Myocyte (in vitro differentiated cells): ENCODE data around the gene MYO5C. TPM values are rescaled to one million over a fixed set of nuclear protein-coding genes. Genes with fewer than 3 reads are reported as not detected.
"Not testable (repeated sequence)": the region's sequence is repeated elsewhere in the genome, so short reads cannot be mapped to it uniquely, and the experiment has no call there.

Experiments used
- DNase-seq: peaks from one replicate; pipeline ENCODE4 v3.0.0-alpha.2; 2012; ENCODE audit warnings: low read depth
- total RNA-seq: library from RNA; depleted of rRNA; stranded (reverse); fragments of >200 nt; gene quantifications from 2 replicates; pipeline ENCODE4 v1.2.3, GENCODE V29; 2014

Gene MYO5C
- total RNA-seq, 1 donor from 2014 or later: 0.64 TPM

DNA sequence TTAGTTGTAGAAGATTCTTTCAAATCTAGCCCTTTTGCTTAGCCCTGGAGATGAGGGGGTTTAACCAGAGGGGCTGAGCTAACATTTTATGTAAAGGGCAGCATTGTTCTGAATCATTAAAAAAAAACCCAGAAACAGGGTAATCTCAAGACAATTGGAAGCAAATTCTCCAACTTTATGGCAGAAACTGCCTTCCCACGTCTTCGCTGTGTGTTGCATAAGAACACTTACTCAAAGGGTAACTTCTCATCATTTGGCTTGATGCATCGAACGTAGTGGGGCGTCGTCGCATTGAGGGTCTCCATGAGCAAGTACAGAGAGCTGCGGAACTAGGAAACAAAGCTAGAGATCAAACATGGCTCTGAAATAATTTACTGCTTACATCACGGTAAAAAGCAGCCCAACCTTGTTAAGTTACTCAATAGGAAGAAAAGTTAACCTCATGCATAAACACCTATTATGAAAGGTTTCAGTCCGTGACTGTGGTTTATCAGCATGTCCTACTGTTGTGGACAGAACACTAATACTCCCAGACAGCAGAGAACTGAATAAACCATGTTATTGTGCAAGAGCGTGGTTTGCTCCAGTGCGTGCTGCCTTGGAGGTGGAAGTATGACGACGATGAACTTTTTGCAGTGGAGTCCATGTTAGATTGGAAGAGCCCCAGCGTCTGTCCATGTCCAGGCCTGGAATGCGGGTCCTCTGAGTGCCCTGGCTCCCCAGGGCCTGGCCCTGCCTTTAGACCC is 48.7 kb downstream of the MYO5C start:
- peak; percentile 18 for DNase-seq

DNA sequence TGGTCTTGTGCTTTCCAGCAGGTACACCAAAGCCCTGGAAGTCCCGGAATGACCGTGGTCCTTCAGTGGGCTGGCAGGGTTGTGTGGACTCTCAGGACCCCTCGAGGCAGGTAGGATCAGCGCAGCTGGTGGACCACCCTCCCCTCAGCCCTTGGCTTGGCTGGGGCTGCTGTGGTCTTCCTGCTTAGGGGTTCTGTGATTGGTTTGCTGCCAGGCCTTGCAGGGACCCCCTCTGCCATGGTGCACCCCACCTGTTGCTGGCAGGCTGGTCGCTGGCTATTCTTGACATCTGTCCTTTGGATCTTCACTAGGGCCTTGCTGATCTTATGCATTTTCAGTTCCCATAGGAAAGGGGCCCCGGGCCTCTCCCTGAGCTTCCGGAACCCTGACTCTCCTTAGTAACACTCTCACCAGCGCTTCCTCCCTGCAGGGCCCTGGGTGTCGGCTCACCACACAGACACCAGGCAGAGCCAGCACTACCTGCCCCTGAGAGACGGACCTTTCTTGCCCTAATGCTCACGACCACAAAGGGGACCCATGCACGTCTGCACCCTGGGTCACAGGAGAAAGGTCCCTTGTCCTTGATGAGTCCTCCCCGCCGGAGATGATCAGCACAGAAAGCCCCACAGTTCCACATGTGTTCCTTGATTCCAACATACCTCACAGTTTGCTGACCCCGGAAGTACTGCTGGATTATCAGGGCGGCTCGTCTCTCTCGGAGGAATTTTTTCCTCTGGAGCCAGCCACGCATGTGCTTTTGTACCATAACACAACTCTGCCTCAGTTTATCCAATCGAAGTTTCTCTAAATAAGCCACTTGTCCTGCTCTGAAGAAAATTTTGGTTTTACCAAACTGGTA is 51.7 kb downstream of the MYO5C start:
- DNase-seq: no peak

DNA sequence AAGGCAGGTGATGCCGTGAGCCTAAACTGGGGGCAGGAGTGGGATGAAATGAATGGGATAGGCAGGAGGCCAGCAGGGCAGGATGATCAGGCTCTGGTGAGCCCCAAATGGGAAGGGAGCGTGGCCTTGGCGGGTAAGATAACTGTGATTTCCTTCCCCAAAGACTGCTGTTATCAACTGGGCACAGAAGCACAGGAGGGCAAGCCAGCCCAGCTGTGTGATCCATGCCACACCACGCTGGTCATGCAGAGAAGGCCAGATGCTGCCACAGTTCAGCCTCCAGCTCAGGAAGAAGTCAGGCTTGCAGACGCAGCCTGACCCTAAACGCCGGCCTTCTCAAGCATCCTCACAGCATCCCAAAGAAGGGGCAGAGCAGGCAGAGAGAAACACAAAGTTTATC is 52.3 kb downstream of the MYO5C start:
- DNase-seq: no peak

DNA sequence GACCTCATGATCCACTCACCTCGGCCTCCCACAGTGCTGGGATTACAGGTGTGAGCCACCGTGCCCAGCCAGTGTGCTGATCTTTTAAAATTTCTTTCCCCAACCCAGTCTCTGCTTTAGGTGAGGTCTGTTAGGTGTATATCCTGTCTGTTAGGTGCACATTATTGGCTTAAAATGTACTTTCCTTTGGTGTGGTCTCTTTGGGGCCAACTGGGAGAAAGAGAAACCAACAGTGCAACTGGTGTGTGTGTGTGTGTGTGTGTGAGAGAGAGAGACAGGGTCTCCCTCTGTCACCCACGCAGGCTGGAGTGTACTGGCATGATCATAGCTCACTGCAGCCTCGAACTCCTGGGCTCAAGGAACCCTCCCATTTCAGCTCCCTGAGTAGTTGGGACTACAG is 54.1 kb downstream of the MYO5C start:
- no peak for DNase-seq

DNA sequence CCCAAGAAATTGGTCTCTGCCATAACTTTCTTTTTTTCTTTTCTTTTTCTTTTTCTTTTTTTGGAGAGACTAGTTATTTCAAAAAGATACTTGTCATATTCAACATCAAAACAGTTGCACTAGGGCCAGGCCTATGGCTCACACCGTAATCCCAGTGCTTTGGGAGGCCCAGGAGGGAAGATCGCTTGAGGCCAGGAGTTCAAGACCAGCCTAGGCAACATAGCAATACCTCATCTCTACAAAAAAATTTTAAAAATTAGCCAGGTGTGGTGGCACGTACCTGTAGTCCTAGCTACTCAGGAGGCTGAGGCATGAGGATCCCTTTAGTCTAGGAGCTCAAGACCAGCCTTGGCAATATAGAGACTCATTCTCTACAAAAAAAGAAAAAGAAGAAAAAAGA is 55.4 kb downstream of the MYO5C start:
- no peak for DNase-seq

DNA sequence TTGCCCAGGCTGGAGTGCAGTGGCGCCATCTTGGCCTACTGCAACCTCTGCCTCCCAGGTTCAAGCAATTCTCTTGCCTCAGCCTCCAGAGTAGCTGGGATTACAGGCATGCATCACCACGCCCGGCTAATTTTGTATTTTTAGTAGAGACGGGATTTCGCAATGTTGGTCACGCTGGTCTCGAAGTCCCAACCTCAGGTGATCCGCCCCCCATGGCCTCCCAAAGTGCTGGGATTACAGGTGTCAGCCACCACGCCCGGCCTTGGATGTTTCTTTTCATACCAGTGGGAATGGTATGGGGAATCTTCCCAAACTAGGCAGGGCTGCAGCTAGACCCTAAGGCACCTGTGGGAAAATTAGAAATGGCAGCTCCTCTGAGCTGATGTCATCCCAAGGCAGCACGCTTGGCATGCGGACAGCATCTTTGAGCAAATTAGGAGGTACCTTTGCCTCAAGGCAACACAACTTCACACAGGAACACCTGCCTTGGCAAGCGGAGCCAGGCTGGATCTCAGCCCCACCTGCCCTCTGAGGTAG is 56.5 kb downstream of the MYO5C start:
- DNase-seq: not testable (repeated sequence)

DNA sequence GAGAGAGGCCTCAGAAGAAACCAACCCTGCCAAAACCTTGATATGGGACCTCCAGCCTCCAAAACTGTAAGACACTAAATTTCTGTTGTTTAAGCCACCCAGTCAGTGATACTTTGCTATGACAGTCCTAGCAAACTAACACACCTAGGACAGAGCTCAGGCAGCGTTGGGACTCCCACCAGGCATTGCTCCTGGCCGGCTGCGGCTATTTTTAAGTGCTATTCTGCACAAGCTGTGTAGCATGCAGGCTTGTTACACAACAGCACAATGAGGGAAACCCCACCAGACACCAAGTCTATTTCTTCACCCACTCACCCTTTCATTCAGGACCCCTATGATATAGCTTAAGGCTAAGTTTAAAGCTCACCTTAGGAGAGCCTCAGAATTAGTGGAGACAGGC is 57.5 kb downstream of the MYO5C start:
- DNase-seq: no peak

DNA sequence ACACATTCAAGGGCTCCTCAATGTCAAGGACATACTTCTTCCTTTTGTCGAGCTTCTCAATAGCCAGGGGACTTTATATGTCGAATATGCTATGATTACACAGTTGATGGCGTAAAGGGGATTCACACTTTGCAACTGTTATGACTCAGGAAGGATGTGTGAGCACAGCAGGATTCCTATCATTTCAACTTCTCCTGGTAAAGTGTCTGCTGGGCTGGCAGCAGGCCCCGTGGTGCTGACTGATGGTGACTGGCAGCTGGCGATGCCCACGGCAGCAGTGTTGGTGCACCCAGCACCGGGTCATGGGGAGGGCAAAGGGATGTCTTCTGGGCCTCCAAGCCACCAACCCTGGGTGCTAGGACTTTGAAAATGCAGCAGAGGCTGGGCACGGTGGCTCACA is 59.6 kb downstream of the MYO5C start:
- DNase-seq: peak; percentile 61

DNA sequence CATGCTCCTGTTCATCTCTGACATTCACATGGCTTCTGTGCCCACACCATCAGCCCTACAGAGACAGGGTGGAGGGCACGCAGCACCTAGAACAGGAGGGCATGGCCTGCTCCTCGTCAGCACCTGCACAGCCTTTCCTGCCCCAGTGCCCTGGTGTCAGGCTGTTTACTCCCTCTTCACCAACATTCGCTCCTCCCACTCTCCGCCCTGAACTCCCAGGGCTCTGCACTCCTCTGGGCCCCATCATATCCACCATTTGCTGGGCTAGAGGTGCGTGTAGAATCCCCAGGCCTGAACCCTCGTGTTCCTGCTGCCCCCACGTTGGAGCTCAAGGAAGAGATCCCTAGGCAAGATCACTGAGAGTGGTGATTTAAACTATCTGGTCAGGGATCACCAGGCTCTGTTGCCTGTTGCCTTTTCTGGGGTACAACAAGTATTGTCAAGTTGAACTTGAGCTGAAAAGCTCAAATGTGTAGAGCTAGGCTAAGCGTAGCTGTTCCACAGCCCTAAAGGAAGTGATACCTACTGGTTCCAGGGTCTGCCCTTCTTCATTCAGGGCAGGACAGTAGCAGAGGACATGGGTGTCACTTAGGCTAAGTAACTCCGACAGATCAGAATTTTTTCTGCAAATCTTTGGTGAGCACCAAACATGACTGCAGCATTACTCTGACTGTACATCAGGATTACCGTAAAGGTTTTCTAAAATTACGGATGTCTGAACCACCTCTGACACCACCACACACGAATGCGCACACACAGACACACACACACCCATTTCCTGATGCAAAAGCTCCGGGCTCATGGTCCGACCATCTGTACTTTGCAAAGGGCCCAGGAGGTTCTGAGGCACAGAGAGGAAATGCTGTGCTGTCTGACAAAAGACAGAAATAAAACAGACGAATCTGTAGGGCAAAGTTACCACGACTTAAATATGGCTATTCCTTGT is 60.7 kb downstream of the MYO5C start:
- no peak for DNase-seq

DNA sequence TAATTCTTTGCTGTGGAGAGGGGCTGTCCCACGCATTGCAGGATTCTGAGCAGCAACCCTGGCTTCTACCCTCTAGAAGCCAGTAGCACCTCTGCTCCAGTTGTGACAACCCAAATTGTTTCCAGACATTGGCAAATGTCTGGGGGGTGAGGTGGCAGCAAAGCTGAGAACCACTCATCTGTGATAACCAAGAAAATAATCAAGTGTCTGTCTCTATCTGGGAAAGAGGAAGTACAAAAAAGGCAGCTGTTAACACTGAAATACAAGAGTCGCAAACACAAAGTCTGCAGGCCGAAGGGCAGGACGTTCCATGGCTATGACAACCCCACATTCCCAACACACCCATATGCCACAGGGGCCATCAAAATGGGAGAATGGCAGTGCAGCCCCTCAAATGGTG is 62.2 kb downstream of the MYO5C start:
- peak; percentile 48 for DNase-seq

DNA sequence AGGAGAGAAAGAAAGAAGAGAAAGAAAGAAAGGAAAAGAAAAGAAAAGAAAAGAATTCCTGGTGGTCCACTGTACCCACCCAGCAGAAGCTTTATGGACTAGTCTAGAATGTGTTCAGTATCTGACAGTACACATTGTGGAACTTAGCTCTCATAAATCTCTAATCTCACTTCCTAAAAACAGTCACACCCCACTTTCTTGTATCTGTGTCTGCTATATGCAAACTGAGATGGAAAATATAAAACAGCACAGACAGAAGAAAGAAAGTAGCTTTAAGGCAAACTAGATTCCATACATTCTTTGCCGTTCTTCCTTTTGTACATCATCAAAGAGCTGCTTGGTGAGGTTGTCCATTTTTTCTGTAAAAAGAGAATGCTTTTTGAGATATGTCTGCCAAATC is 63.3 kb downstream of the MYO5C start:
- no peak for DNase-seq

DNA sequence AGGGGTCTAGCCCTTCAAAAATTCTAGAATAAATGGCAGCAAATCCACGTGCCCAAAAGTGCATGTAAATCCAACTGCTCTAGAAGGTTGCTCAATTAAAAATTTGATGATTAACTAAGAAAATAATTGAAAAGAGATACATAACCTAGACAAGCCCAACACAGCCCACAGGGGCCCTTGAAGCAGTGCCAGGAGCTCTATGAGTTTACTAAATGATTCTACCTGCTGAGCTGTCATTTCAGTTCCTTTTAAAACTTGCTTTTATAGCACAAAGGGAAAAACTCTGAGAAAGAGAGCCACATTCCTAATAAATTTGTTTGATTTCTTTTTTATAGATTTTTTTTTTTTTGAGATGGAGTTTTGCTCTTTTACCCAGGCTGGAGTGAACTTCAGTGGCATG is 65.5 kb downstream of the MYO5C start:
- no peak for DNase-seq

DNA sequence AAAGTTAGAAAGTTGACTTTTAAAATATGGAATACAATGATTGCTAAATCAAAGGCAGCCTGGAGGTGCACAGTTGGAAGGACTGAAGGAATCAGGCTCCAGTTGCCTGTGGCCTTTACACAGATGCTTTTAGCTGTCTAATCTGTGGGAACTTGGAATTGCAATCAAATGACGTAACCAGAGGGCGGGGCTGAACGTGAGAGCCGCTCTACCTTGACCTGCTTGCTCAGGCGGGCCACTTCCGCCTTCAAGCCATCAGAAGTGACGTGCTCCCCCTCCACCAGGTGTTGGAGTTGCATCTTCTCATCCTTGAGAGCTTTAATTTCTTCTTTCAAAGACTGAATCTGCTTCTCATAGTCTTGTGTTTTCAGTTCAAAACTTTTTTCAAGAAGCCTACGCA is 66.7 kb downstream of the MYO5C start:
- DNase-seq: peak; percentile 40

DNA sequence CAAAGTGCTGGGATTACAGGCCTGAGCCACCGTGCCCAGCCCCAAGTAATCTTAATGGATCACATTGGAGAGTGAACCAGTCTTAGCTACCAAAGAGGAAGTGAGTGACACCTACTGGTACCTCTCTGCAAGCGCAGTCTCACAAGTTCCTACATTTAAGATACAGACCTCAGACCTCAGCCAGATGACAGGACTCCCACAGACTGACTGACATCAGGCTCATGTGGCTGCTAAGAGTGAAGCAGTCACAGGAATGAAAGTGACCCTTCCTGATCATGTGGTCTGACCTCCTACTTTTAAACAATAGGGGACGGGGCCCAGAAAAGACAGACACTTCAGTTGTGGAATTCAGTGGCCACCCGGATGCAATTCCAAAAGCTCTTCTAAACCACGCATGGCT is 68.1 kb downstream of the MYO5C start:
- peak; percentile 96 for DNase-seq

DNA sequence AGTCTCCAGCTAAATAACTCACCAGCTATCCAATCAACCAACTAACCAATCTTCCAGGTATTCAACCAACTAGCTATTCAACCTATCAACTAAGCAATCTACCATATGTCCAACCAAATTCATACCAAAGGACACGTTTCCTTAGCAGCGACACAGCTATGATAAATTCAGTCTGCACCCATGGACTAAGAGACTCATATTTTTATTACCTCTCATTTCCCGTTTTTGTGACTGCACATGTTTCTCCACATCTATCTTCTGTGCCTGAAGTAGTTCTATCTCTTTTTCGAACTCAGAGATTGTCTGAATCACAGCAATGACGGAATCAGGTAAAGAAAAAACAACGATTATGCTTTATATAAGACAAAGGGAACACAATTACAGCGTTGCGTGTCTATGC is 70.4 kb downstream of the MYO5C start:
- no peak for DNase-seq

DNA sequence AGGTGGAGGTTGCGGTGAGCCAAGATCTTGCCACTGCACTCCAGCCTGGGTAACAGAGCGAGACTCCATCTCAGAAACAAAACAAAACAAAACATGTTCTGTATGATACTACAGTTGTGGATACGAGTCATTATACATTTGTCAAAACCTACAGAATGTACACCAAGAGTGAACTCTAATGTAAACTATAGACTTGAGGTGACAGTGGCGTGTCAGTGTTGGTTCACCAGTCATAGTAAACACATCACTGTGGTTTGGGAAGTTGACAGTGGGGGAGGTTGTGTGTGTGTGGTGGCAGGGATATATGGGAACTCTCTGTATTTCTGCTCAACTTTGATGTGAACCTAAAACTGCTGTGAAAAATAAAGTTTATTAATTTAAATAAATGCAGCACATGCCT is 71.4 kb downstream of the MYO5C start:
- DNase-seq: no peak

DNA sequence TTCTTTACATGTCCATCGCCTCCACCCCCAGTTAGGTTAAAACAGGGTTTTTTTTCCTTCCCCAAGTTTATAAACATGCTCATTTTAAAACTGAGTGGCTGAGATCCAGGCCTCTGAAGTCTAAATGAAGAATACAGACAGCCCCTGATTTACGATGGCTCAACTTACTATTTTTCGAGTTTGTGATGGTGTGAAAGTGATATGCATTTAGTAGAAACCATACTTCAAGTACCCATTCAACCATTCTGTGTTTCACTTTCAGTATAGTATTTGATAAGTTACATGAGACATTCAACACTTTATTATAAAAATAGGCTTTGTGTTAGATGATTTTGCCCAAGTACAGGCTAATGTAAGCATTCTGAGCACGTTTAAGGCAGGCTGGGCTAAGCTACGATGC is 73.9 kb downstream of the MYO5C start:
- no peak for DNase-seq

DNA sequence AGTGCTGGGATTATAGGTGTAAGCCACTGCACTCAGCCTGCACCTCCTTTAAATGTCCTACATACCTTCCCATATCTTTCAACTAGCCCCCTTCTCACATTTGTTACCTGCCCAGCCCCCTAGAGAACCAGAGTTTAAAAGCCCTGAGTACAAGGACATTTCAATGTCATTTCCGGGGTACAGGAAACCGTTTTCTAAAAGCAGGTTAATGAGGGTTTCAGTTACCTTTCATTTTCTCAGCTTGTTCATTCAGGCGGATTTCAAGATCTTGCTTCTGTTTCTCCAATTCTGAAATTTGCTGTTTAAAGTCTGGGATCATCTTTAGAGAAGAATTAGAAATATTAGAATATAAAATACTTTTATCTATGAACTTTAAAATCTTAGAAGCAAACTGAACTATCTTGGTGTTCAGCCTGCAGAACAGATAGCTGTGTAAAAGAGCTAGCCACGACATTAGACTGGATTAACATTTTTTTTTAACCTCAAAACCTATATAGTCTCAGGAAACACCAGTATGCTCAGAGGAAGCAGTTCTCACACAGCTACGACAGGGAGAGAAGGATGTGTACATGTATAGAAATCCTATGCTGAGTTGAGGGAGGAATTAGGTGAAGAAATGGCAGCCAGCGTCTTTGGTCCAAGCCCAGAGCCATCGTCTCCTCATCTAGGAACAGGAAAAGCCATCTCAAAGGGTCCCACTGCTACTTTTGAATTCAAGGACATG is 74.5 kb downstream of the MYO5C start:
- no peak for DNase-seq

DNA sequence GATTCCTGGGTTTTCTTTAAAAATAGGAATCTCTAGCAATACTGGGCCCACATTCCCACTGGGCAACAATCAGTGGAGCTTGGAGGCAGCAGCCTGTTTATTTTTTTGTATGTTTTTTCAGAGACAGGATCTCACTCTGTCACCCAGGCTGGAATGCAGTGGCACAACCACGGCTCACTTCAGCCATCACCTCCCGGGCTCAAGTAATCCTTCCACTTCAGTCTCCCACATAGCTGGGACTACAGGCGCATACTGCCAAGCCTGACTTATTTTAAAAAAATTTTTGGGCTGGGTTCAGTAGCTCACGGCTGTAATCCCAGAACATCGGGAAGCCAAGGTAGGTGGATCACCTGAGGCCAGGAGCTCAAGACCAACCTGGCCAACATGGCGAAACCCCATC is 75.4 kb downstream of the MYO5C start:
- DNase-seq: no peak

DNA sequence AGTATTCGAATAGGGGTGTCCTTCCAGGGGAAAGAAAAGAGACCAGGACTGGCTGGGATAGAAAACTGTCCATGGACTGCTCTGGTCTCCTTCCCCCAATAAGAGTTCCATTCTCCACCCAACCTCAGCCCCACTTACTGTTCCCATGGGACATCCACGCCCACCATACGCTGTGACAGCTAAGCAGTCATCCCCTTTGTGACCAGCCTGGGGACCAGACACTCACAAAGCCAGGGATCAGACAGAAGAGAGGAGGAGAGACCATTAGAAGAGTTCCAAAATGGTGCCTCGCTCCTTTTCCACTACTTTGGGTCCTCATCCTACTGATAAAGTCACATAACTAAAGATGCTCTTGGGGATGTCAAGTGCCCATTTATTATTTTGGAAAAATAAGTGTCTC is 76.8 kb downstream of the MYO5C start:
- no peak for DNase-seq

DNA sequence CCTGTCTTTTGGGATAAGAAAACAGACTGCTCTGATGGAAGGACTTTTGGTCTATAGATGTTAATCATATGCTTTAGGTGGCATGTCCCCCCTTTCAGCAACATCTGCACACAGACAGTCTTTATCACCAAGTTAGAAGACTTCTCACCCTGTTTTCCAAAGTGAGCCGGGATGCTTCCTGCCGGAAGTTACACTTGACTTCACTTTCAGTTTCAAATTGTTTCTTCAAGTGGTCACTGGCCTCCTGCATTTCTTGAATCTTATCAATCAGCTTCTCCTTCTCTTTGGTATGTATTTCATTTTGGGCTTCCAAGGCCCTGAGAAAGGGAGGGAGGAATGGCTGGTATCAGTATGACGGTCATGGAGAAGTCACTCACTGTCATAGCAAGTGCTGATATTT is 77.2 kb downstream of the MYO5C start:
- no peak for DNase-seq
